Kidney (tissue), 14 donors: ENCODE data around the gene POU2F1. TPM values are rescaled to one million over a fixed set of nuclear protein-coding genes. Genes with fewer than 3 reads are reported as not detected.

ENCODE experiments used
- DNase-seq, 5 donors: peaks; one replicate each; pipeline ENCODE4 v3.0.0-alpha.2; 2013 to 2020
- FAIRE-seq: peaks from 2 replicates; lab custom pipeline; 2012; peaks lifted over from hg19 to GRCh38; lab: Jason Lieb, UNC
- H3K27ac ChIP-seq, 2 donors: one replicate each; pipeline ENCODE4 v1.7.0; 2013; ENCODE audit warnings: low read depth in 2 of 2, low read length in 2 of 2, inconsistent platforms in 1 of 2
- H3K27me3 ChIP-seq: one replicate; pipeline ENCODE4 v1.7.1; 2013; ENCODE audit warnings: low read length, inconsistent platforms; ENCODE audit not compliant: control insufficient read depth, insufficient read depth
- H3K36me3 ChIP-seq, 3 donors: one replicate each; pipeline versions ENCODE4 v1.7.0 to v1.7.1; 2013; ENCODE audit warnings: low read length in 3 of 3, control low read depth in 1 of 3, inconsistent platforms in 1 of 3; ENCODE audit not compliant: insufficient read depth in 3 of 3, control insufficient read depth in 2 of 3
- H3K4me1 ChIP-seq, 3 donors: one replicate each; pipeline versions ENCODE4 v1.7.0 to v1.7.1; 2013; ENCODE audit warnings: low read length in 3 of 3, inconsistent platforms in 1 of 3, low read depth in 1 of 3; ENCODE audit not compliant: control insufficient read depth in 2 of 3, insufficient read depth in 2 of 3
- H3K4me3 ChIP-seq, 3 donors: one replicate each; pipeline versions ENCODE4 v1.7.0 to v1.8.1; 2013; ENCODE audit warnings: low read length in 3 of 3, control low read depth in 1 of 3, inconsistent platforms in 1 of 3
- H3K9ac ChIP-seq, 3 donors: one replicate each; pipeline versions ENCODE4 v1.7.0 to v1.7.1; 2013; ENCODE audit warnings: low read length in 3 of 3, control low read depth in 1 of 3, inconsistent platforms in 1 of 3
- H3K9me3 ChIP-seq, 3 donors: one replicate each; pipeline versions ENCODE4 v1.7.0 to v1.7.1; 2013; ENCODE audit warnings: low read length in 3 of 3, control low read depth in 1 of 3, inconsistent platforms in 1 of 3; ENCODE audit not compliant: control insufficient read depth in 2 of 3, insufficient read depth in 1 of 3
- CTCF ChIP-seq: IDR thresholded peaks from 3 replicates; pipeline ENCODE4 v1.5.1; 2012; ENCODE audit warnings: mild to moderate bottlenecking, moderate library complexity, borderline replicate concordance; ENCODE audit not compliant: insufficient read depth; ENCODE audit errors: extremely low read depth
- intact Hi-C: fragments of 100-400 bp; cut with DNase I; formaldehyde crosslinking; loops from one replicate; pipeline ENCODE4 v1.11.1; 2022
- polyA plus RNA-seq: library from polyadenylated mRNA; stranded (reverse); fragments of 350-450 nt; fragmentation: Illumina TruSeq; extraction: RNeasy Lipid Tissue Mini Kit (QIAGEN cat#74804); gene quantifications from one replicate; pipeline ENCODE4 v1.2.3, GENCODE V29; 2014; ENCODE audit warnings: low read depth, low replicate concordance; ENCODE audit not compliant: insufficient read depth
- total RNA-seq: library from RNA; stranded (reverse); fragmentation: NEBNext Ultra II Directional; extraction: Animal tissue kit (Norgen Biotek cat#: 25700); gene quantifications from one replicate; pipeline ENCODE4 v1.2.1, GENCODE V29; 2021
- donor health status: control.
- donor health status: control.
- donor health status: control.
- donor health status: control.
- donor health status: control.
- donor health status: DM: yes; HTN: yes; CAD: no.
- donor health status: Normal renal cell carcinoma (clear cell type).

POU2F1 gene
- total and polyA plus RNA-seq, 2 donors from 2014 or later, result 1.9 to 25.2 TPM

- no peak for TF ChIP-seq CTCF
- H3K27me3 ChIP-seq, result no peaks in the 10 kb centered on the region
- H3K4me1 ChIP-seq, result peaks cover 0 to 4% (median 0%) of the 10 kb centered on the region in 3 donors
- intact Hi-C loops, result no loop called here
- H3K36me3 ChIP-seq, result no peaks in the 10 kb centered on the region
- H3K4me3 ChIP-seq, result no peak overlapping the region
- FAIRE-seq (no peak), DNase-seq (no peak)
- no peaks in the 10 kb centered on the region for H3K9me3 ChIP-seq
- H3K9ac ChIP-seq, result no peak overlapping the region
- no peak overlapping the region for H3K27ac ChIP-seq
These were observed 204.8 kb downstream of the POU2F1 start for GRCh38 chr1:167425482-167425881.

GRCh38 chr1:167426716-167427115 lies 206.0 kb downstream of the POU2F1 start:
- H3K4me1 ChIP-seq, result peaks cover 0 to 4% (median 0%) of the 10 kb centered on the region in 3 donors
- FAIRE-seq, result no peak

GRCh38 chr1:167427848-167428247 lies 207.2 kb downstream of the POU2F1 start:
- Histone ChIP-seq H3K27ac (no peak overlapping the region), H3K36me3 (no peaks in the 10 kb centered on the region), H3K9me3 (no peaks in the 10 kb centered on the region), H3K4me3 (no peak overlapping the region), H3K9ac (no peak overlapping the region), H3K4me1 (peaks cover 0 to 4% (median 0%) of the 10 kb centered on the region in 3 donors), H3K27me3 (no peaks in the 10 kb centered on the region)
- no peak for DNase-seq
- no peak for FAIRE-seq
- intact Hi-C loops, result no loop called here
- TF ChIP-seq CTCF, result no peak

More at GRCh38 chr1:167426716-167427115, 206.0 kb downstream of the POU2F1 start:
- Histone ChIP-seq H3K9me3 (no peaks in the 10 kb centered on the region), H3K9ac (no peak overlapping the region), H3K27ac (no peak overlapping the region), H3K27me3 (no peaks in the 10 kb centered on the region), H3K36me3 (no peaks in the 10 kb centered on the region), H3K4me3 (no peak overlapping the region)
- TF ChIP-seq CTCF, result no peak
- no peak for DNase-seq
- intact Hi-C loops, result no loop called here

- FAIRE-seq (no peak), DNase-seq (peak in 1 of 5 donors; percentile 49)
These were observed 207.7 kb downstream of the POU2F1 start for GRCh38 chr1:167428395-167428794.

More at GRCh38 chr1:167428395-167428794, 207.7 kb downstream of the POU2F1 start:
- Histone ChIP-seq H3K27me3 (no peaks in the 10 kb centered on the region), H3K4me1 (peaks cover 0 to 4% (median 0%) of the 10 kb centered on the region in 3 donors), H3K9me3 (no peaks in the 10 kb centered on the region), H3K9ac (no peak overlapping the region), H3K4me3 (no peak overlapping the region), H3K36me3 (no peaks in the 10 kb centered on the region), H3K27ac (no peak overlapping the region)
- intact Hi-C loops, result no loop called here
- TF ChIP-seq CTCF, result no peak
